ENCODE measurements around the gene TDRD10.
"Not testable (repeated sequence)": the region's sequence is repeated elsewhere in the genome, so short reads cannot be mapped to it uniquely, and the experiment has no call there.

Gene TDRD10

GRCh38 chr1:154485910-154486496, 16.0 kb upstream of the TDRD10 start:
- no peak for ATAC-seq
- TF ChIP-seq SNAI2 (CRISPR knock-in tag; IDR thresholded peaks at IDR 0.05) (no peak), ZFP30 (CRISPR knock-in tag; IDR thresholded peaks at IDR 0.05) (no peak), CSRNP3 (CRISPR knock-in tag; IDR thresholded peaks at IDR 0.05) (no peak), ZNF8 (CRISPR knock-in tag; IDR thresholded peaks at IDR 0.05) (no peak), ZFP3 (CRISPR knock-in tag; IDR thresholded peaks at IDR 0.05) (no peak), CREB5 (CRISPR knock-in tag; IDR thresholded peaks at IDR 0.05; ENCODE audit: low read depth) (no peak), TSHZ2 (CRISPR knock-in tag; IDR thresholded peaks at IDR 0.05) (no peak), ZC3H10 (CRISPR knock-in tag; IDR thresholded peaks at IDR 0.05) (no peak), ZNF70 (CRISPR knock-in tag; IDR thresholded peaks at IDR 0.05) (no peak), PPARA (CRISPR knock-in tag; IDR thresholded peaks at IDR 0.05; ENCODE audit: borderline replicate concordance) (no peak), ARNTL (CRISPR knock-in tag; IDR thresholded peaks at IDR 0.05; ENCODE audit: borderline replicate concordance, low read depth) (no peak), TOX (CRISPR knock-in tag; IDR thresholded peaks at IDR 0.05; ENCODE audit: borderline replicate concordance) (no peak), CSDC2 (CRISPR knock-in tag; IDR thresholded peaks at IDR 0.05) (no peak), POU6F1 (CRISPR knock-in tag; IDR thresholded peaks at IDR 0.05; ENCODE audit: borderline replicate concordance, low read depth) (no peak), BACH2 (CRISPR knock-in tag; IDR thresholded peaks at IDR 0.05; ENCODE audit: borderline replicate concordance) (no peak), PATZ1 (CRISPR knock-in tag; IDR thresholded peaks at IDR 0.05; ENCODE audit: borderline replicate concordance) (no peak), OSR1 (CRISPR knock-in tag; IDR thresholded peaks at IDR 0.05) (no peak)

GRCh38 chr1:154486756-154487155, 15.3 kb upstream of the TDRD10 start:
- ATAC-seq = not testable (repeated sequence)

- TF ChIP-seq ZNF565 (CRISPR knock-in tag; conservative IDR thresholded peaks at IDR 0.05; ENCODE audit: low read depth) (no peak), TOX (CRISPR knock-in tag; IDR thresholded peaks at IDR 0.05; ENCODE audit: borderline replicate concordance) (no peak)
- ATAC-seq = no peak
These were observed 13.1 kb upstream of the TDRD10 start for GRCh38 chr1:154488922-154489321.

- no peak for TF ChIP-seq ISL1 (CRISPR knock-in tag; IDR thresholded peaks at IDR 0.05)
- TF ChIP-seq BACH2 (CRISPR knock-in tag; IDR thresholded peaks at IDR 0.05; ENCODE audit: borderline replicate concordance) = no peak
- TF ChIP-seq ZNF70 (CRISPR knock-in tag; IDR thresholded peaks at IDR 0.05) = no peak
- TF ChIP-seq ESRRG (CRISPR knock-in tag; IDR thresholded peaks at IDR 0.05) = no peak
- TF ChIP-seq GLIS3 (CRISPR knock-in tag; IDR thresholded peaks at IDR 0.05) = no peak
- no peak for TF ChIP-seq TOX (CRISPR knock-in tag; IDR thresholded peaks at IDR 0.05; ENCODE audit: borderline replicate concordance)
- no peak for TF ChIP-seq ZNF8 (CRISPR knock-in tag; IDR thresholded peaks at IDR 0.05)
- TF ChIP-seq CSDC2 (CRISPR knock-in tag; IDR thresholded peaks at IDR 0.05) = no peak
- TF ChIP-seq TSHZ2 (CRISPR knock-in tag; IDR thresholded peaks at IDR 0.05) = no peak
- TF ChIP-seq ZC3H10 (CRISPR knock-in tag; IDR thresholded peaks at IDR 0.05) = no peak
- no peak for TF ChIP-seq CSRNP3 (CRISPR knock-in tag; IDR thresholded peaks at IDR 0.05)
- no peak for ATAC-seq
These were observed 12.2 kb upstream of the TDRD10 start for GRCh38 chr1:154489695-154490274.

All from SK-N-SH treated with all-trans-retinoic acid at 6 μM for 48 hours (cell line).